Stimulated activated CD4-positive, alpha-beta T cell treated with anti-CD3 and anti-CD28 coated beads, Interleukin-2, amount 100 ng/mL, for 48 hours (primary cell): ENCODE measurements around the gene ZCCHC3.

ENCODE experiments used
- DNase-seq, 2 donors: peaks; one replicate each; pipeline ENCODE4 v3.0.0-alpha.2; 2020

The ZCCHC3 gene

GRCh38 chr20:347640-348484, 50.5 kb downstream of the ZCCHC3 start:
- DNase-seq: peak; percentile 54 to 63

- DNase-seq: no peak
Measured at GRCh38 chr20:348972-349841, 51.8 kb downstream of the ZCCHC3 start.
